Measurements from ENCODE around the gene ADARB2.
"Not testable (repeated sequence)": the region's sequence is repeated elsewhere in the genome, so short reads cannot be mapped to it uniquely, and the experiment has no call there.

ADARB2 gene

GRCh38 chr10:1331560-1331959, 405.8 kb downstream of the ADARB2 start:
- H3K4me3 ChIP-seq (ENCODE audit: control insufficient read depth, low read depth, low read length) = no peak overlapping the region
- no peak for TF ChIP-seq CTCF (IDR thresholded peaks at IDR 0.05; ENCODE audit: control insufficient read depth, insufficient read depth, low read depth, low read length, missing control alignments)
- DNase-seq (ENCODE audit: low read depth) = no peak

GRCh38 chr10:1329622-1330021, 407.7 kb downstream of the ADARB2 start:
- H3K4me3 ChIP-seq (ENCODE audit: control insufficient read depth, low read depth, low read length) = no peak overlapping the region
- TF ChIP-seq CTCF (IDR thresholded peaks at IDR 0.05; ENCODE audit: control insufficient read depth, insufficient read depth, low read depth, low read length, missing control alignments) = no peak
- DNase-seq (ENCODE audit: low read depth) = no peak

- no peak for TF ChIP-seq CTCF (IDR thresholded peaks at IDR 0.05; ENCODE audit: control insufficient read depth, insufficient read depth, low read depth, low read length, missing control alignments)
- no peak overlapping the region for H3K4me3 ChIP-seq (ENCODE audit: control insufficient read depth, low read depth, low read length)
- no peak for DNase-seq (ENCODE audit: low read depth)
Observed at GRCh38 chr10:1328981-1329614, 408.2 kb downstream of the ADARB2 start.

GRCh38 chr10:1328161-1328823, 409.0 kb downstream of the ADARB2 start:
- TF ChIP-seq CTCF (IDR thresholded peaks at IDR 0.05; ENCODE audit: control insufficient read depth, insufficient read depth, low read depth, low read length, missing control alignments) = no peak
- no peak for DNase-seq (ENCODE audit: low read depth)
- H3K4me3 ChIP-seq (ENCODE audit: control insufficient read depth, low read depth, low read length) = no peak overlapping the region

GRCh38 chr10:1327759-1328158, 409.6 kb downstream of the ADARB2 start:
- no peak for DNase-seq (ENCODE audit: low read depth)
- TF ChIP-seq CTCF (IDR thresholded peaks at IDR 0.05; ENCODE audit: control insufficient read depth, insufficient read depth, low read depth, low read length, missing control alignments) = no peak
- no peak overlapping the region for H3K4me3 ChIP-seq (ENCODE audit: control insufficient read depth, low read depth, low read length)

- not testable (repeated sequence) for H3K4me3 ChIP-seq (ENCODE audit: control insufficient read depth, low read depth, low read length); DNase-seq (ENCODE audit: low read depth)
Observed at GRCh38 chr10:1326514-1326913, 410.8 kb downstream of the ADARB2 start.

- no peak for TF ChIP-seq CTCF (IDR thresholded peaks at IDR 0.05; ENCODE audit: control insufficient read depth, insufficient read depth, low read depth, low read length, missing control alignments)
- DNase-seq (ENCODE audit: low read depth) = no peak
Observed at GRCh38 chr10:1324903-1325302, 412.4 kb downstream of the ADARB2 start.

More at GRCh38 chr10:1324903-1325302, 412.4 kb downstream of the ADARB2 start:
- no peak overlapping the region for H3K4me3 ChIP-seq (ENCODE audit: control insufficient read depth, low read depth, low read length)

Measured in AG09309 (cell line).